Measurements from ENCODE around the gene GLT8D1. TPM values are rescaled to one million over a fixed set of nuclear protein-coding genes. Genes with fewer than 3 reads are reported as not detected.
"Not testable (repeated sequence)": the region's sequence is repeated elsewhere in the genome, so short reads cannot be mapped to it uniquely, and the experiment has no call there.

Gene GLT8D1
- polyA plus RNA-seq, 2 of the 4 experiments (the other 2 are of a cell fraction): 37.3 to 58.5 TPM

- Histone ChIP-seq H3K4me3 (no peak overlapping the region), H3K9me3 (no peaks in the 10 kb centered on the region), H3K4me1 (peaks cover 27% of the 10 kb centered on the region; the same call in 2 of the 3 replicates), H3K4me2 (no peak overlapping the region), H3K27ac (peak overlapping the region; percentile 18 to 33; a peak in 2 of 6 replicates)
- DNase-seq (ENCODE audit: low read depth in 1 of 2, low spot score in 1 of 2) (no peak), ATAC-seq (no peak), FAIRE-seq (no peak)
- POLR2A ChIA-PET: interaction anchor here (0.7 kb wide), 1 partner anchor 9 kb away, joined by 3 read pairs; no protein-coding TSS in a partner anchor
- CTCF ChIA-PET: interaction anchor here (1.3 kb wide), 1 partner anchor 207 kb away, joined by 4 read pairs; no protein-coding TSS in a partner anchor
- WGBS (ENCODE audit: missing lambda C conversion rate): 91% methylated on average over 3 of the region's 3 CpGs
- no peak for TF ChIP-seq MAX (IDR thresholded peaks at IDR 0.05)
- no peak for TF ChIP-seq HOXB13 (CRISPR knock-in tag; IDR thresholded peaks at IDR 0.05; ENCODE audit: low read depth)
- no peak for TF ChIP-seq POLR2A (IDR thresholded peaks at IDR 0.05; ENCODE audit: low read length)
- no peak for TF ChIP-seq RCOR1 (IDR thresholded peaks at IDR 0.05; ENCODE audit: low read depth, low read length)
- TF ChIP-seq SMC3 (IDR thresholded peaks at IDR 0.05): no peak
- TF ChIP-seq, protein P1, sequence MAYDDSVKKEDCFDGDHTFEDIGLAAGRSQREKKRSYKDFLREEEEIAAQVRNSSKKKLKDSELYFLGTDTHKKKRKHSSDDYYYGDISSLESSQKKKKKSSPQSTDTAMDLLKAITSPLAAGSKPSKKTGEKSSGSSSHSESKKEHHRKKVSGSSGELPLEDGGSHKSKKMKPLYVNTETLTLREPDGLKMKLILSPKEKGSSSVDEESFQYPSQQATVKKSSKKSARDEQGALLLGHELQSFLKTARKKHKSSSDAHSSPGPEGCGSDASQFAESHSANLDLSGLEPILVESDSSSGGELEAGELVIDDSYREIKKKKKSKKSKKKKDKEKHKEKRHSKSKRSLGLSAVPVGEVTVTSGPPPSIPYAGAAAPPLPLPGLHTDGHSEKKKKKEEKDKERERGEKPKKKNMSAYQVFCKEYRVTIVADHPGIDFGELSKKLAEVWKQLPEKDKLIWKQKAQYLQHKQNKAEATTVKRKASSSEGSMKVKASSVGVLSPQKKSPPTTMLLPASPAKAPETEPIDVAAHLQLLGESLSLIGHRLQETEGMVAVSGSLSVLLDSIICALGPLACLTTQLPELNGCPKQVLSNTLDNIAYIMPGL (CRISPR knock-in tag; IDR thresholded peaks at IDR 0.05; ENCODE audit: borderline replicate concordance): no peak
- TF ChIP-seq NPAS2 (CRISPR knock-in tag; IDR thresholded peaks at IDR 0.05; ENCODE audit: borderline replicate concordance): no peak
- no peak for TF ChIP-seq ESRRA (IDR thresholded peaks at IDR 0.05; ENCODE audit: borderline replicate concordance, low read length)
- TF ChIP-seq SREBF2 (IDR thresholded peaks at IDR 0.05): no peak
- no peak for TF ChIP-seq CHD4 (IDR thresholded peaks at IDR 0.05; ENCODE audit: borderline replicate concordance)
- no peak for TF ChIP-seq PHF8 (IDR thresholded peaks at IDR 0.05; ENCODE audit: borderline replicate concordance, low read depth)
- no peak for TF ChIP-seq TP53 (CRISPR knock-in tag; IDR thresholded peaks at IDR 0.05)
- no peak for TF ChIP-seq RARB (CRISPR knock-in tag; IDR thresholded peaks at IDR 0.05)
- TF ChIP-seq NFE2L2 (conservative IDR thresholded peaks at IDR 0.05; ENCODE audit: low read length): no peak
- no peak for TF ChIP-seq RFX5 (IDR thresholded peaks at IDR 0.05)
- no peak for TF ChIP-seq EP300 (IDR thresholded peaks at IDR 0.05)
- TF ChIP-seq BHLHE40 (IDR thresholded peaks at IDR 0.05; ENCODE audit: low read depth, low read length): no peak
- TF ChIP-seq, protein P2, sequence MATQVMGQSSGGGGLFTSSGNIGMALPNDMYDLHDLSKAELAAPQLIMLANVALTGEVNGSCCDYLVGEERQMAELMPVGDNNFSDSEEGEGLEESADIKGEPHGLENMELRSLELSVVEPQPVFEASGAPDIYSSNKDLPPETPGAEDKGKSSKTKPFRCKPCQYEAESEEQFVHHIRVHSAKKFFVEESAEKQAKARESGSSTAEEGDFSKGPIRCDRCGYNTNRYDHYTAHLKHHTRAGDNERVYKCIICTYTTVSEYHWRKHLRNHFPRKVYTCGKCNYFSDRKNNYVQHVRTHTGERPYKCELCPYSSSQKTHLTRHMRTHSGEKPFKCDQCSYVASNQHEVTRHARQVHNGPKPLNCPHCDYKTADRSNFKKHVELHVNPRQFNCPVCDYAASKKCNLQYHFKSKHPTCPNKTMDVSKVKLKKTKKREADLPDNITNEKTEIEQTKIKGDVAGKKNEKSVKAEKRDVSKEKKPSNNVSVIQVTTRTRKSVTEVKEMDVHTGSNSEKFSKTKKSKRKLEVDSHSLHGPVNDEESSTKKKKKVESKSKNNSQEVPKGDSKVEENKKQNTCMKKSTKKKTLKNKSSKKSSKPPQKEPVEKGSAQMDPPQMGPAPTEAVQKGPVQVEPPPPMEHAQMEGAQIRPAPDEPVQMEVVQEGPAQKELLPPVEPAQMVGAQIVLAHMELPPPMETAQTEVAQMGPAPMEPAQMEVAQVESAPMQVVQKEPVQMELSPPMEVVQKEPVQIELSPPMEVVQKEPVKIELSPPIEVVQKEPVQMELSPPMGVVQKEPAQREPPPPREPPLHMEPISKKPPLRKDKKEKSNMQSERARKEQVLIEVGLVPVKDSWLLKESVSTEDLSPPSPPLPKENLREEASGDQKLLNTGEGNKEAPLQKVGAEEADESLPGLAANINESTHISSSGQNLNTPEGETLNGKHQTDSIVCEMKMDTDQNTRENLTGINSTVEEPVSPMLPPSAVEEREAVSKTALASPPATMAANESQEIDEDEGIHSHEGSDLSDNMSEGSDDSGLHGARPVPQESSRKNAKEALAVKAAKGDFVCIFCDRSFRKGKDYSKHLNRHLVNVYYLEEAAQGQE (IDR thresholded peaks at IDR 0.05): no peak
These were observed 26.4 kb downstream of the GLT8D1 start for GRCh38 chr3:52679199-52679538.

- 95% methylated on average over 6 of the region's 6 CpGs for WGBS (ENCODE audit: missing lambda C conversion rate)
- H3K4me1 ChIP-seq: peaks cover 21% of the 10 kb centered on the region; the same call in 2 of the 3 replicates
- FAIRE-seq (no peak), ATAC-seq (no peak), DNase-seq (ENCODE audit: low read depth in 1 of 2, low spot score in 1 of 2) (no peak)
- H3K9me3 ChIP-seq: no peaks in the 10 kb centered on the region
- POLR2A ChIA-PET: no interaction called here
- peak overlapping the region in 1 of 2 experiments; percentile 18; a peak in 2 of 6 replicates for H3K27ac ChIP-seq
- no peak overlapping the region for H3K4me2 ChIP-seq
- H3K4me3 ChIP-seq: no peak overlapping the region
- CTCF ChIA-PET: interaction anchor here (1.3 to 1.6 kb wide), 2 partner anchors 206 to 207 kb away, joined by 4 to 5 read pairs; no protein-coding TSS in a partner anchor
- no peak for TF ChIP-seq HOXB13 (CRISPR knock-in tag; IDR thresholded peaks at IDR 0.05; ENCODE audit: low read depth)
These were observed 27.1 kb downstream of the GLT8D1 start for GRCh38 chr3:52678265-52679198.

- DNase-seq (ENCODE audit: low read depth in 1 of 2, low spot score in 1 of 2); H3K4me2 ChIP-seq; H3K4me3 ChIP-seq; CTCF ChIA-PET; FAIRE-seq; ATAC-seq; H3K9me3 ChIP-seq; H3K27ac ChIP-seq: not testable (repeated sequence)
- 59% methylated on average over 3 of the region's 3 CpGs for WGBS (ENCODE audit: missing lambda C conversion rate)
- H3K4me1 ChIP-seq: peaks cover 19% of the 10 kb centered on the region
- POLR2A ChIA-PET: interaction anchor here (0.9 kb wide), 1 partner anchor 11 kb away, joined by 3 read pairs; no protein-coding TSS in a partner anchor
These were observed 29.4 kb downstream of the GLT8D1 start for GRCh38 chr3:52676201-52676600.

All from A549 (cell line).